ENCODE results near the gene PICK1.
"Not testable (repeated sequence)": the region's sequence is repeated elsewhere in the genome, so short reads cannot be mapped to it uniquely, and the experiment has no call there.

Gene PICK1

DNA sequence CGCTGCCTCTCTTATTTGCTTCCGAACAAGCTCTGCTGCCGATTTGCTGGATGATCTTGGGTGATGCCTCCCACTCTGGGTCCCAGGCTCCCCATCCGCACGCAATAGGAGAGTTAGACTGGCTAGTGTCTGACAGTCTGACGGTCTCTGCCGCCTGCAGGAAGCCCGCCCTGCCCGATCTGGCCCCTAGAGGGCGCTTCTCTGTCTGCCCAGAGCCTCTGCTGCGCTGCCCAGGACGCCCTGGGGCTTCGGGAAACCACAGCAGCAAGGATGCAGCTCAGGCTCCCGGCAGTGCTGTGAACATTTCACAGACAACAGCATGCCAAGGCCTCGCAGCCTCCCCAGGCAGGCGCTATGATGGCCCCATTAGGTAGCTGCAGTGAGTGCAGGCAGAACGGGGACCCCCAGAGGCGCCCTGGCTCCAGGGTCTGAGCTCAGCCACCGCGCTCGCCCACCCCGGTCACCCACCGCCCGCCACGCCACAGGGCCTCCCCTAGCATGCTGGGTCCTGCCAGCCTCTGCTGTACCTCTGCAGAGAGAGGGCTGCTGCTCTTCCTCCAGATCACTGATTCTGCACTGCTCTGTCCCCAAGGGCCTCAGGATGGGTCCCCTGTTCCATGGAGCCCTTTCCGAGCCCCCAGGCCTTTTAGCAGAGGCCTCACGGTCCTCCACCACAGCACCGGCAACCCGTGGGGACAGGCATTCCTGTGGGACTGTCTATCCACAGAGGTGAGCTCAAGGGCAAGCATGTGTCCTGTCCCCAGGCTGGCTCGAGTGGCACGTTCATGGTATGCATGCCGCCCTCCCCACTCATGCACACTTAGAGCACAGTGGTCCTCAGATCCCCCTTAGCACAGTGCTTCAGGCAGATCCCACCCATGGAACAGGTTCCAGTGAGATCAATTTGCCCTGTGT, 57.5 kb downstream of the PICK1 start:
- peak; percentile 43 to 56 for DNase-seq (ENCODE audit: low read depth in 2 of 2)

- no peak for DNase-seq (ENCODE audit: low read depth in 2 of 2)
These were observed 58.4 kb downstream of the PICK1 start for GRCh38 chr22:38115423-38116205.

GRCh38 chr22:38117556-38117955, 60.4 kb downstream of the PICK1 start:
- not testable (repeated sequence) for DNase-seq (ENCODE audit: low read depth in 2 of 2)

- DNase-seq (ENCODE audit: low read depth in 2 of 2): no peak
These were observed 61.0 kb downstream of the PICK1 start for GRCh38 chr22:38118182-38118581.

GRCh38 chr22:38118747-38119146, 61.5 kb downstream of the PICK1 start:
- not testable (repeated sequence) for DNase-seq (ENCODE audit: low read depth in 2 of 2)

DNA sequence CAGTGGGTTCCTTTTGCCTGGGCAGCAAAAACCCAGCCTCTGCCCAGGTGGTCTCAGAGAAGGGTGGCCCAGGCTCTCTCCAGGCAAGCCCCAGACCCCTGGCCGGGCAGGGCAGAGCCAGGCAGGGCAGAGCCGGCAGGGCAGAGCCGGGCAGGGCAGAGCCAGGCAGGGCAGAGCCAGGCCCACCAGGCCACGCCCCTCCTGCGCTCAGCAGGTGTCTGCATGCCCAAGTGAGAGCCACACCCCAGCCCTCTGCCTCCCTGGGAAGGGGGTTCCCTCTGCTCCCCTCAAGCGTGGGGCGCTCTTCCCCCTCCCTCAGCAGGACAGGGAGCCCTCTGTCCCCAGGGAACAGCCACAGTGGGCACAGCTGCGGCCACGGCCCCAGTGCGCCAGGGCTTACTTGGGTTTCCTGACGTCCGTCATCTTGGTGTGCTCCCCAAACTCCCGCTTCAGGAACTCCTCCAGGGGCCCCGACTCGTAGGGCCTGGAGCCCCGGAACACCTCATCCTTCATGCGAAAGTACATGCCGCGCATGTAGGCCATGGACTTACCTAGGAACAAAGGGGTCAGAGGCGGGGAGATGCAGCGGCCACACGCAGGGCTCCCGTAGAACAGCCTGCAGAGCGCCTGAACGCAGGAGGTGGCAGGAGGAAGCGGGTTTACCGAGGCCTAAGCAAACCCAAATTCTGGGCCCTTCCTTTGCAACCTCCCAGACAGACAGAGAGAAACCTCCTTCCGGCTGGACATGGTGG, 63.3 kb downstream of the PICK1 start:
- no peak for DNase-seq (ENCODE audit: low read depth in 2 of 2)

- DNase-seq (ENCODE audit: low read depth in 2 of 2): no peak
These were observed 65.4 kb downstream of the PICK1 start for GRCh38 chr22:38122616-38123015.

GRCh38 chr22:38124236-38124974, 67.2 kb downstream of the PICK1 start:
- DNase-seq (ENCODE audit: low read depth in 2 of 2): no peak

GRCh38 chr22:38125038-38125610, 67.9 kb downstream of the PICK1 start:
- no peak for DNase-seq (ENCODE audit: low read depth in 2 of 2)

All from stimulated activated CD8-positive, alpha-beta memory T cell treated with anti-CD3 and anti-CD28 coated beads, Interleukin-2, amount 100 ng/mL, for 1 hour (primary cell).